Gastrocnemius medialis (tissue), 4 donors: ENCODE results near the gene FASTKD3.

Source experiments
- CTCF ChIP-seq, 5 experiments: fragments of 450-650 bp in 3 of 5; fragments of 200-600 bp in 2 of 5; sonication (generic) in 2 of 5; IDR thresholded peaks in 4 of 5; conservative IDR thresholded peaks in 1 of 5; 1 replicate in 4 of 5; 2 replicates in 1 of 5; pipeline ENCODE4 v1.5.1; 2016 to 2019; ENCODE audit warnings: antibody characterized with exemption in 5 of 5, mild to moderate bottlenecking in 3 of 5, moderate library complexity in 3 of 5
- POLR2A ChIP-seq, 2 donors: fragments of 450-650 bp; IDR thresholded peaks; one replicate each; pipeline ENCODE4 v1.6.1; 2017; ENCODE audit warnings: antibody characterized with exemption in 2 of 2, mild to moderate bottlenecking in 2 of 2, moderate library complexity in 2 of 2

- TF ChIP-seq CTCF (IDR thresholded peaks at IDR 0.05 in 4 of 5, conservative IDR thresholded peaks at IDR 0.05 in 1 of 5) (no peak), POLR2A (IDR thresholded peaks at IDR 0.05) (no peak)
Measured at GRCh38 chr5:7916171-7916804, 47.5 kb upstream of the FASTKD3 start.
